ENCODE measurements around the gene TOX3. TPM values are rescaled to one million over a fixed set of nuclear protein-coding genes. Genes with fewer than 3 reads are reported as not detected.

Gene TOX3
- total RNA-seq, 2 donors from 2014 or later, result not detected

GRCh38 chr16:52436339-52437276 lies 110.3 kb downstream of the TOX3 start:
- no peak for TF ChIP-seq CTCF (IDR thresholded peaks at IDR 0.05)
- no peaks in the 10 kb centered on the region for H3K4me1 ChIP-seq
- H3K4me3 ChIP-seq, result no peak overlapping the region
- no peaks in the 10 kb centered on the region for H3K36me3 ChIP-seq
- no peak for DNase-seq (ENCODE audit: low spot score)
- H3K27ac ChIP-seq, result no peak overlapping the region
- no peaks in the 10 kb centered on the region for H3K9me3 ChIP-seq
- H3K27me3 ChIP-seq, result no peaks in the 10 kb centered on the region

- DNase-seq (ENCODE audit: low spot score), result no peak
- H3K36me3 ChIP-seq, result no peaks in the 10 kb centered on the region
- no peaks in the 10 kb centered on the region for H3K9me3 ChIP-seq
- no peak overlapping the region for H3K4me3 ChIP-seq
- no peaks in the 10 kb centered on the region for H3K27me3 ChIP-seq
- no peaks in the 10 kb centered on the region for H3K4me1 ChIP-seq
- H3K27ac ChIP-seq, result no peak overlapping the region
- TF ChIP-seq CTCF (IDR thresholded peaks at IDR 0.05), result no peak
Measured at GRCh38 chr16:52434224-52434623, 112.7 kb downstream of the TOX3 start.

- no peaks in the 10 kb centered on the region for H3K4me1 ChIP-seq
- H3K4me3 ChIP-seq, result no peak overlapping the region
- no peaks in the 10 kb centered on the region for H3K9me3 ChIP-seq
- TF ChIP-seq CTCF (IDR thresholded peaks at IDR 0.05), result no peak
- no peak overlapping the region for H3K27ac ChIP-seq
- no peak for DNase-seq (ENCODE audit: low spot score)
- no peaks in the 10 kb centered on the region for H3K36me3 ChIP-seq
- no peaks in the 10 kb centered on the region for H3K27me3 ChIP-seq
Measured at GRCh38 chr16:52433643-52434042, 113.3 kb downstream of the TOX3 start.

GRCh38 chr16:52424591-52424990 lies 122.4 kb downstream of the TOX3 start:
- no peak for TF ChIP-seq CTCF (IDR thresholded peaks at IDR 0.05)

DNA sequence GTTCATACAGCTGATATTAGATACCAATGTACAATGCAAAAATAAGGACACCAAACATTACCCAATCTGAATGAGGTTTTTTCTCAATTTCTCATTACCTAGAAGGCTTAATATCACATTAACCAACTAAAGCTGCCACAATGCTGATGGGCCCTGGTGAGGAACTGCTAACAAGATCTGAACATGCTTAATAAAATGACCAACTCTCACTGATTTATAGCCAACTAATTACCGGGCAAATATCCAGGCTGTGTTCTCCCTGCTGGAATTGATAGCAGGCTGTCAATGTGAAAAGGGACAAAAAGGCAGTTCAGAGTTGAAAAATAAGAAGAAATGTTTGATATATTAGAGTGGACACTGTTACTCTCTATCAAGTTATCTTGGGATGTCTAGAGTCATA lies 124.6 kb downstream of the TOX3 start:
- Histone ChIP-seq H3K9me3 (no peaks in the 10 kb centered on the region), H3K27me3 (no peaks in the 10 kb centered on the region), H3K27ac (no peak overlapping the region), H3K4me3 (no peak overlapping the region), H3K4me1 (no peaks in the 10 kb centered on the region), H3K36me3 (no peaks in the 10 kb centered on the region)
- no peak for TF ChIP-seq CTCF (IDR thresholded peaks at IDR 0.05)
- no peak for DNase-seq (ENCODE audit: low spot score)

More at GRCh38 chr16:52424591-52424990, 122.4 kb downstream of the TOX3 start:
- DNase-seq (ENCODE audit: low spot score), result no peak
- Histone ChIP-seq H3K36me3 (no peaks in the 10 kb centered on the region), H3K4me3 (no peak overlapping the region), H3K4me1 (no peaks in the 10 kb centered on the region), H3K27me3 (no peaks in the 10 kb centered on the region), H3K9me3 (no peaks in the 10 kb centered on the region), H3K27ac (no peak overlapping the region)

All from right atrium auricular region (tissue), 2 donors.